Keratinocyte (primary cell): ENCODE data around the gene EBF4. TPM values are rescaled to one million over a fixed set of nuclear protein-coding genes. Genes with fewer than 3 reads are reported as not detected.

Experiments used
- polyA plus RNA-seq, 5 experiments: library from polyadenylated mRNA; depleted of rRNA in 3 of 5; stranded (reverse) in 3 of 5; stranded (forward) in 1 of 5; unstranded in 1 of 5; fragments of >200 nt; gene quantifications; 1 replicate in 1 of 5; 2 replicates in 3 of 5; 3 replicates in 1 of 5; pipeline versions ENCODE4 v1.2.1 to v1.2.3, GENCODE V29; 2011 to 2012; ENCODE audit warnings: missing spikeins in 2 of 5, low read depth in 1 of 5, low replicate concordance in 1 of 5
- small RNA-seq, 3 experiments: library from RNA; depleted of rRNA; stranded (forward); fragments of <200 nt; gene quantifications; one replicate each; pipeline ENCODE3, GENCODE V24; 2012; ENCODE audit warnings: low read depth in 3 of 3, low replicate concordance in 1 of 3; ENCODE audit not compliant: insufficient read length in 3 of 3

EBF4 gene
- polyA plus RNA-seq, 1 donor (not counting 4 experiments of a cell fraction or from before 2014, with no cell fraction given) = not detected

Small RNA genes within 50 kb of the gene (small RNA-seq; reads per million reads assigned to genes)
- gene SNORA51 (0 reads per million in 3 experiments), gene SNORD110 (0 reads per million in 3 experiments), gene SNORD56 (0 reads per million in 3 experiments), gene SNORD57 (0 reads per million in 3 experiments), gene SNORD86 (0 reads per million in 3 experiments)

Other genes with a start within 250 kb of the EBF4 start
- gene SNRPB, start 222.0 kb upstream of the EBF4 start, polyA plus RNA-seq = 149 to 209 TPM (median 199 TPM) in 3 replicates
- gene ZNF343, start 183.9 kb upstream of the EBF4 start, polyA plus RNA-seq = 9.0 to 12.2 TPM (median 11.7 TPM) in 3 replicates
- not detected in 3 replicates for gene TMC2, start 156.2 kb upstream of the EBF4 start, polyA plus RNA-seq
- gene NOP56, start 40.1 kb upstream of the EBF4 start, polyA plus RNA-seq = 193 to 300 TPM (median 242 TPM) in 3 replicates
- 113 to 131 TPM (median 123 TPM) in 3 replicates for gene IDH3B, start 28.6 kb upstream of the EBF4 start, polyA plus RNA-seq
- gene CPXM1, start 107.8 kb downstream of the EBF4 start, polyA plus RNA-seq = not detected in 3 replicates
- gene C20orf141, start 122.2 kb downstream of the EBF4 start, polyA plus RNA-seq = not detected in 3 replicates
- not detected in 3 replicates for gene TMEM239, start 123.6 kb downstream of the EBF4 start, polyA plus RNA-seq
- 4.7 to 9.9 TPM (median 5.6 TPM) in 3 replicates for gene PCED1A, start 147.9 kb downstream of the EBF4 start, polyA plus RNA-seq
- gene VPS16, start 148.0 kb downstream of the EBF4 start, polyA plus RNA-seq = 22.7 to 28.7 TPM (median 25.2 TPM) in 3 replicates
- gene PTPRA, start 180.7 kb downstream of the EBF4 start, polyA plus RNA-seq = 39.9 to 61.2 TPM (median 53.3 TPM) in 3 replicates